ENCODE data around the gene THUMPD2. TPM values are rescaled to one million over a fixed set of nuclear protein-coding genes. Genes with fewer than 3 reads are reported as not detected.

Gene THUMPD2, protein sequence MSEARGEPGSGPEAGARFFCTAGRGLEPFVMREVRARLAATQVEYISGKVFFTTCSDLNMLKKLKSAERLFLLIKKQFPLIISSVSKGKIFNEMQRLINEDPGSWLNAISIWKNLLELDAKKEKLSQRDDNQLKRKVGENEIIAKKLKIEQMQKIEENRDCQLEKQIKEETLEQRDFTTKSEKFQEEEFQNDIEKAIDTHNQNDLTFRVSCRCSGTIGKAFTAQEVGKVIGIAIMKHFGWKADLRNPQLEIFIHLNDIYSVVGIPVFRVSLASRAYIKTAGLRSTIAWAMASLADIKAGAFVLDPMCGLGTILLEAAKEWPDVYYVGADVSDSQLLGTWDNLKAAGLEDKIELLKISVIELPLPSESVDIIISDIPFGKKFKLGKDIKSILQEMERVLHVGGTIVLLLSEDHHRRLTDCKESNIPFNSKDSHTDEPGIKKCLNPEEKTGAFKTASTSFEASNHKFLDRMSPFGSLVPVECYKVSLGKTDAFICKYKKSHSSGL
- 6.5 TPM for polyA plus RNA-seq (2013, experiment 1 of 2)
- 6.9 TPM for polyA plus RNA-seq (2013, experiment 2 of 2)

DNA sequence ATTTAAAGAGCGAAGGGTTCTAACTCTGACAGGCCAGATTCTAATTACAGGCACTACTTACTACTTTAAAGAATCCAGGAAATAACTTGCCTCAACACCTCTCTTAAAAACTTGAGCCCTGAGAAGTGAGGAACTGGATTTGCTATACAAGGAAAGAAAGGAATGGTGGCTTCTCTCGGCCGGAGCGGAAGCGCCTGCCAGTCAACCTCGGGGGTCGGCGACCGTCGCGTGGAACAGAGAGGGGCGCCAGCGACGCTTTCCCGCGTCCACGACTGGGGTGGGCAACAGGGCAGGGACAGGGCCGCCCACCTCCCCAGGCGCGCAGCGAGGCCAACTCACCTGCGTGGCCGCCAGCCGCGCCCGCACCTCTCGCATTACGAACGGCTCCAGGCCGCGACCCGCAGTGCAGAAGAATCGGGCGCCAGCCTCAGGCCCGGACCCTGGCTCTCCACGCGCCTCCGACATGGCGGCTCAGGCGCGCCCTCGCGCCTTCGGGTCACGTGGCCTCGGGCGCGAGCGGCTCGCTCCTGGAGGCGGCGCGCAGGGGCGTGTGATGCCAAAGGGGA is at the start of gene THUMPD2:
Gene THUMPD2 (minus strand): TSS at position 484 of the 566 bp plus-strand sequence. CDS start 19 bp downstream, at position 465.
- Histone ChIP-seq H3K23ac (ENCODE audit: low read length in 2 of 2) (peak within 1 kb of the TSS in 1 of 2 experiments; percentile 90), H3K36me3 (ENCODE audit: control insufficient read depth in 1 of 2, insufficient read depth in 2 of 2, low read depth in 1 of 2, low read length in 2 of 2) (peaks cover 3 to 5% of the 10 kb centered on the region in 2 experiments), H3K18ac (ENCODE audit: low read depth in 1 of 2, low read length in 2 of 2) (peak within 1 kb of the TSS; percentile 95 to 100), H3K4me2 (ENCODE audit: low read length, poor library complexity, severe bottlenecking) (peak within 1 kb of the TSS; percentile 72), H3K4me3 (ENCODE audit: insufficient read depth in 1 of 2, low read depth in 1 of 2, low read length in 2 of 2) (peak within 1 kb of the TSS; percentile 90 to 100), H3K79me1 (replicated peaks; ENCODE audit: low read length, poor library complexity, severe bottlenecking) (peaks cover 3% of the 10 kb centered on the region), H2BK120ac (ENCODE audit: low read depth, low read length) (peak within 1 kb of the TSS; percentile 82), H2BK15ac (ENCODE audit: low read depth, poor library complexity, severe bottlenecking) (no peak within 1 kb of the TSS), H2BK5ac (ENCODE audit: low read depth, low read length, poor library complexity, severe bottlenecking) (no peak within 1 kb of the TSS), H3K9me3 (ENCODE audit: control insufficient read depth, low read length) (no peaks in the 10 kb centered on the region), H4K91ac (ENCODE audit: low read length) (peak within 1 kb of the TSS; percentile 100), H3K27me3 (ENCODE audit: control insufficient read depth in 1 of 2, insufficient read depth in 1 of 2, low read length in 2 of 2) (no peaks in the 10 kb centered on the region), H4K8ac (ENCODE audit: low read length) (peak within 1 kb of the TSS; percentile 98), H2AK5ac (ENCODE audit: low read length, severe bottlenecking) (no peak within 1 kb of the TSS), H3K14ac (ENCODE audit: low read length in 2 of 2) (peak within 1 kb of the TSS in 1 of 2 experiments; percentile 100), H2AFZ (ENCODE audit: low read depth, low read length) (peak within 1 kb of the TSS; percentile 96), H3K4ac (ENCODE audit: low read depth in 1 of 2, low read length in 2 of 2) (peak within 1 kb of the TSS; percentile 92 to 94), H3K4me1 (ENCODE audit: control insufficient read depth, insufficient read depth, low read depth, low read length) (peaks cover 6% of the 10 kb centered on the region), H3K9ac (ENCODE audit: low read length) (peak within 1 kb of the TSS; percentile 98), H2BK12ac (ENCODE audit: low read length in 2 of 2) (peak within 1 kb of the TSS; percentile 89 to 91), H3K27ac (ENCODE audit: low read length, poor library complexity, severe bottlenecking) (peak within 1 kb of the TSS; percentile 36)
- DNase-seq: peak; percentile 69
- 0% methylated on average over 50 of the region's 54 CpGs for WGBS

DNA sequence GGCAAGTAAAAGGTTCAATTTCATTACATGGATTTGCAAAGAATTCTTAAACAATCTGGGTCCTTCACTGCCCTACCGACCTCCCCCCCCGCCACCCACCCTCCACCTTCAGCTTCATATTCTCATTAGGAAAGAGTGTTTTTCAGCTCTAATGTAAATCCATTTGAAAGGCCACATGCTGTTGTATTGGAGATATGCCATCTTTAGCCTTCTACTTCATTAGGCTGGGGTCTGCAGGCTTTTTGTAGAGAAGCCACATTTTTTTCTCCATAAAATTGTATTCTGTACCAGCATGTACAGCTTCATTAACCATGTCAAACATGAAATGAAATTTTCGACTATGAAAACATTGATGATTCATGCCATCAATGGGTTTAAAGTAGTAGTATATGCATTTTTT is 42.8 kb upstream of the THUMPD2 start:
- Histone ChIP-seq H3K27ac (ENCODE audit: low read length, poor library complexity, severe bottlenecking) (no peak overlapping the region), H2BK12ac (ENCODE audit: low read length in 2 of 2) (no peak overlapping the region), H3K4me2 (ENCODE audit: low read length, poor library complexity, severe bottlenecking) (no peak overlapping the region), H3K36me3 (ENCODE audit: control insufficient read depth in 1 of 2, insufficient read depth in 2 of 2, low read depth in 1 of 2, low read length in 2 of 2) (no peaks in the 10 kb centered on the region), H3K23ac (ENCODE audit: low read length in 2 of 2) (no peak overlapping the region), H2BK5ac (ENCODE audit: low read depth, low read length, poor library complexity, severe bottlenecking) (no peak overlapping the region), H3K14ac (ENCODE audit: low read length in 2 of 2) (no peak overlapping the region), H2BK15ac (ENCODE audit: low read depth, poor library complexity, severe bottlenecking) (no peak overlapping the region), H3K4me1 (ENCODE audit: control insufficient read depth, insufficient read depth, low read depth, low read length) (no peaks in the 10 kb centered on the region), H3K9me3 (ENCODE audit: control insufficient read depth, low read length) (no peaks in the 10 kb centered on the region), H3K4ac (ENCODE audit: low read depth in 1 of 2, low read length in 2 of 2) (no peak overlapping the region), H2AK5ac (ENCODE audit: low read length, severe bottlenecking) (no peak overlapping the region), H3K27me3 (ENCODE audit: control insufficient read depth in 1 of 2, insufficient read depth in 1 of 2, low read length in 2 of 2) (peaks cover 0 to 3% of the 10 kb centered on the region in 2 experiments), H3K18ac (ENCODE audit: low read depth in 1 of 2, low read length in 2 of 2) (no peak overlapping the region), H3K4me3 (ENCODE audit: insufficient read depth in 1 of 2, low read depth in 1 of 2, low read length in 2 of 2) (no peak overlapping the region), H3K9ac (ENCODE audit: low read length) (no peak overlapping the region), H4K8ac (ENCODE audit: low read length) (no peak overlapping the region), H2AFZ (ENCODE audit: low read depth, low read length) (no peak overlapping the region), H3K79me1 (replicated peaks; ENCODE audit: low read length, poor library complexity, severe bottlenecking) (no peaks in the 10 kb centered on the region), H4K91ac (ENCODE audit: low read length) (no peak overlapping the region), H2BK120ac (ENCODE audit: low read depth, low read length) (no peak overlapping the region)
- DNase-seq: no peak
- WGBS: no CpG with 5 or more reads among the region's 3 CpGs

DNA sequence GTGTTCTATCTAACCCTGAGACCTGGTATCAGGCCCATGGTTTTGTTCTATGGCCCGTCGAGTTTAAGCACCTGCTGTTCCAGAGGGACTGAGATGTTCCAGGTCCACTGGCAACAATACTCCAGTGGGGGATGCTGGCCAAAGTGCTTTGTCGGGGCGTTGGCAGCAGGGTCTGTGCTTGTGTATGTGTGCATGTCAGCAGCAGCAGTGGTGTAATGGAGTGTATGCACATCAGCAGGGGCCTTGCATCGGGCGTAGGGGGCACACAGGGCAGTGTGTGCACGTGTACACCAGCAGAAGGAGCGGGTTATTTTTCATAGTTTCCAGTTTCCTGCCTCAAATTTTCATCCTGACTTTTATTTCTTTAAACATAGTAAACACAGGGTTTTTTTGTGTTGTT is 37.8 kb upstream of the THUMPD2 start:
- H3K9me3 ChIP-seq (ENCODE audit: control insufficient read depth, low read length): peaks cover 6% of the 10 kb centered on the region
- no peak overlapping the region for H3K27ac ChIP-seq (ENCODE audit: low read length, poor library complexity, severe bottlenecking)
- no peak overlapping the region for H2AFZ ChIP-seq (ENCODE audit: low read depth, low read length)
- DNase-seq: no peak
- H4K91ac ChIP-seq (ENCODE audit: low read length): no peak overlapping the region
- WGBS: 78% methylated on average over 6 of the region's 8 CpGs
- no peaks in the 10 kb centered on the region for H3K4me1 ChIP-seq (ENCODE audit: control insufficient read depth, insufficient read depth, low read depth, low read length)
- peak overlapping the region in 1 of 2 experiments; percentile 87 for H3K14ac ChIP-seq (ENCODE audit: low read length in 2 of 2)
- no peak overlapping the region for H2BK15ac ChIP-seq (ENCODE audit: low read depth, poor library complexity, severe bottlenecking)
- H3K4me3 ChIP-seq (ENCODE audit: insufficient read depth in 1 of 2, low read depth in 1 of 2, low read length in 2 of 2): no peak overlapping the region
- H4K8ac ChIP-seq (ENCODE audit: low read length): no peak overlapping the region
- H3K4me2 ChIP-seq (ENCODE audit: low read length, poor library complexity, severe bottlenecking): no peak overlapping the region
- H3K36me3 ChIP-seq (ENCODE audit: control insufficient read depth in 1 of 2, insufficient read depth in 2 of 2, low read depth in 1 of 2, low read length in 2 of 2): no peaks in the 10 kb centered on the region
- H2BK12ac ChIP-seq (ENCODE audit: low read length in 2 of 2): no peak overlapping the region
- no peak overlapping the region for H3K4ac ChIP-seq (ENCODE audit: low read depth in 1 of 2, low read length in 2 of 2)
- H3K79me1 ChIP-seq (replicated peaks; ENCODE audit: low read length, poor library complexity, severe bottlenecking): no peaks in the 10 kb centered on the region
- no peak overlapping the region for H3K9ac ChIP-seq (ENCODE audit: low read length)
- no peak overlapping the region for H3K23ac ChIP-seq (ENCODE audit: low read length in 2 of 2)
- no peak overlapping the region for H2BK120ac ChIP-seq (ENCODE audit: low read depth, low read length)
- H3K18ac ChIP-seq (ENCODE audit: low read depth in 1 of 2, low read length in 2 of 2): no peak overlapping the region
- no peaks in the 10 kb centered on the region for H3K27me3 ChIP-seq (ENCODE audit: control insufficient read depth in 1 of 2, insufficient read depth in 1 of 2, low read length in 2 of 2)
- no peak overlapping the region for H2BK5ac ChIP-seq (ENCODE audit: low read depth, low read length, poor library complexity, severe bottlenecking)
- H2AK5ac ChIP-seq (ENCODE audit: low read length, severe bottlenecking): no peak overlapping the region

DNA sequence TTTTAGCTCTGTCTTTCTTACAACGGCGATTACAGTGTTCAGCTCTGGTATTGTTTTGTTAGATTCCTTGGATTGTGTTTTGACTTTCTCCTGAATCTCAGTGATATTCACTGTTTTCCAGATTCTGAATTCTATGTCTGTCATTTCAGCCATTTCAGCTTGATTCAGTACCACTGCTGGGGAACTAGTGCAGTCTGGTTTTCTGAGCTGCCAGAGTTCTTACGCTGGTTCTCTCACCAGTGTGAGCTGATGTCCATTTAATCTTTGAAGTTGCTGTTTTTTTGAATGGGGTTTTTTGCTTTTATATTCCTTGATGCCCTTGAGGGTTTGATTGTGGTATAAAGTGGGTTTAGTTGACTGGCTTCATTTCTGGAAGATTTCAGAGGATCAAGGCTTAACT is 37.4 kb upstream of the THUMPD2 start:
- Histone ChIP-seq H2BK12ac (ENCODE audit: low read length in 2 of 2) (no peak overlapping the region), H3K9ac (ENCODE audit: low read length) (no peak overlapping the region), H3K4ac (ENCODE audit: low read depth in 1 of 2, low read length in 2 of 2) (no peak overlapping the region), H3K14ac (ENCODE audit: low read length in 2 of 2) (no peak overlapping the region), H2BK5ac (ENCODE audit: low read depth, low read length, poor library complexity, severe bottlenecking) (no peak overlapping the region), H4K91ac (ENCODE audit: low read length) (no peak overlapping the region), H2BK120ac (ENCODE audit: low read depth, low read length) (no peak overlapping the region), H3K4me1 (ENCODE audit: control insufficient read depth, insufficient read depth, low read depth, low read length) (no peaks in the 10 kb centered on the region), H3K27me3 (ENCODE audit: control insufficient read depth in 1 of 2, insufficient read depth in 1 of 2, low read length in 2 of 2) (no peaks in the 10 kb centered on the region), H2AK5ac (ENCODE audit: low read length, severe bottlenecking) (no peak overlapping the region), H4K8ac (ENCODE audit: low read length) (no peak overlapping the region), H2BK15ac (ENCODE audit: low read depth, poor library complexity, severe bottlenecking) (no peak overlapping the region), H3K4me2 (ENCODE audit: low read length, poor library complexity, severe bottlenecking) (no peak overlapping the region), H3K23ac (ENCODE audit: low read length in 2 of 2) (no peak overlapping the region), H3K18ac (ENCODE audit: low read depth in 1 of 2, low read length in 2 of 2) (no peak overlapping the region), H2AFZ (ENCODE audit: low read depth, low read length) (no peak overlapping the region), H3K4me3 (ENCODE audit: insufficient read depth in 1 of 2, low read depth in 1 of 2, low read length in 2 of 2) (no peak overlapping the region), H3K9me3 (ENCODE audit: control insufficient read depth, low read length) (peaks cover 6% of the 10 kb centered on the region), H3K79me1 (replicated peaks; ENCODE audit: low read length, poor library complexity, severe bottlenecking) (no peaks in the 10 kb centered on the region), H3K27ac (ENCODE audit: low read length, poor library complexity, severe bottlenecking) (no peak overlapping the region), H3K36me3 (ENCODE audit: control insufficient read depth in 1 of 2, insufficient read depth in 2 of 2, low read depth in 1 of 2, low read length in 2 of 2) (no peaks in the 10 kb centered on the region)
- WGBS: 94% methylated on average over 3 of the region's 3 CpGs
- no peak for DNase-seq

Measured in mesenchymal stem cell (in vitro differentiated cells and primary cell).